GM12865 (cell line): ENCODE results near the gene ATXN2.
"Not testable (repeated sequence)": the region's sequence is repeated elsewhere in the genome, so short reads cannot be mapped to it uniquely, and the experiment has no call there.

Experiments
- DNase-seq: peaks from one replicate; pipeline ENCODE4 v3.0.0; 2010; ENCODE audit warnings: low read depth
- H3K4me3 ChIP-seq: 2 replicates; pipeline ENCODE4 v1.5.1; 2011; ENCODE audit warnings: mild to moderate bottlenecking, low read depth, low read length, control low read depth
- CTCF ChIP-seq: IDR thresholded peaks from 2 replicates; pipeline ENCODE4 v1.5.1; 2011; ENCODE audit warnings: low read length, control low read depth, low read depth, inconsistent platforms; ENCODE audit not compliant: insufficient read depth; ENCODE audit errors: missing control alignments

Gene ATXN2

GRCh38 chr12:111616177-111616623 lies 17.1 kb upstream of the ATXN2 start:
- no peak for TF ChIP-seq CTCF
- DNase-seq: no peak
- no peak overlapping the region for H3K4me3 ChIP-seq

GRCh38 chr12:111607239-111607638 lies 8.1 kb upstream of the ATXN2 start:
- H3K4me3 ChIP-seq: no peak overlapping the region
- no peak for DNase-seq
- no peak for TF ChIP-seq CTCF

- no peak for TF ChIP-seq CTCF
- no peak overlapping the region for H3K4me3 ChIP-seq
- no peak for DNase-seq
Observed at GRCh38 chr12:111606767-111607230, 7.7 kb upstream of the ATXN2 start.

- no peak overlapping the region for H3K4me3 ChIP-seq
- DNase-seq: no peak
- no peak for TF ChIP-seq CTCF
Observed at GRCh38 chr12:111605911-111606766, 7.0 kb upstream of the ATXN2 start.

- not testable (repeated sequence) for DNase-seq, H3K4me3 ChIP-seq
Observed at GRCh38 chr12:111602857-111603256, 3.7 kb upstream of the ATXN2 start.

GRCh38 chr12:111602348-111602747 lies 3.2 kb upstream of the ATXN2 start:
- no peak for TF ChIP-seq CTCF
- no peak for DNase-seq
- no peak overlapping the region for H3K4me3 ChIP-seq

- not testable (repeated sequence) for H3K4me3 ChIP-seq, DNase-seq
Observed at GRCh38 chr12:111600986-111601385, 1.9 kb upstream of the ATXN2 start.

GRCh38 chr12:111600205-111600642 lies 1.1 kb upstream of the ATXN2 start:
- no peak for TF ChIP-seq CTCF
- DNase-seq: no peak
- H3K4me3 ChIP-seq: peak overlapping the region; percentile 83
